T47D (cell line): Measurements from ENCODE around the gene MATN1.
A peak's percentile ranks its signal among the peaks of the same experiment; 100 is the strongest.

Source experiments
- DNase-seq, 2 experiments: peaks; one replicate each; pipeline versions ENCODE4 v3.0.0 to v3.0.0-alpha.2; 2011 to 2012; ENCODE audit warnings: low read depth in 1 of 2, low spot score in 1 of 2
- JUND ChIP-seq: IDR thresholded peaks from 2 replicates; pipeline ENCODE4 v1.6.1; 2012; ENCODE audit warnings: low read depth
- in situ Hi-C: cut with HindIII; loops from 2 replicates; pipeline ENCODE4 v1.10.0; 2016; ENCODE audit warnings: low sequenced_read_pairs, low pct_unique_long_range_greater_than_20kb

Gene MATN1

GRCh38 chr1:30738715-30739559 lies 15.6 kb upstream of the MATN1 start:
- TF ChIP-seq JUND: no peak
- in situ Hi-C loops: no loop called here
- no peak for DNase-seq

- in situ Hi-C loops: no loop called here
- TF ChIP-seq JUND: no peak
- peak in 1 of 2 experiments; percentile 68 for DNase-seq
Observed at GRCh38 chr1:30738040-30738714, 14.8 kb upstream of the MATN1 start.

- in situ Hi-C loops: no loop called here
- no peak for TF ChIP-seq JUND
- DNase-seq: no peak
Observed at GRCh38 chr1:30737357-30738039, 14.1 kb upstream of the MATN1 start.

- DNase-seq: no peak
- TF ChIP-seq JUND: no peak
- in situ Hi-C loops: no loop called here
Observed at GRCh38 chr1:30735668-30736498, 12.5 kb upstream of the MATN1 start.

GRCh38 chr1:30735124-30735523 lies 11.7 kb upstream of the MATN1 start:
- TF ChIP-seq JUND: no peak
- DNase-seq: peak in 1 of 2 experiments; percentile 28
- in situ Hi-C loops: no loop called here

GRCh38 chr1:30734580-30734979 lies 11.2 kb upstream of the MATN1 start:
- in situ Hi-C loops: no loop called here
- no peak for DNase-seq
- TF ChIP-seq JUND: no peak

GRCh38 chr1:30734106-30734505 lies 10.7 kb upstream of the MATN1 start:
- no peak for TF ChIP-seq JUND
- in situ Hi-C loops: no loop called here
- no peak for DNase-seq

- DNase-seq: no peak
- no peak for TF ChIP-seq JUND
- in situ Hi-C loops: no loop called here
Observed at GRCh38 chr1:30733493-30733892, 10.1 kb upstream of the MATN1 start.

- no peak for TF ChIP-seq JUND
- DNase-seq: peak in 1 of 2 experiments; percentile 60
- in situ Hi-C loops: no loop called here
Observed at GRCh38 chr1:30732277-30732996, 9.1 kb upstream of the MATN1 start.

GRCh38 chr1:30731806-30732276 lies 8.5 kb upstream of the MATN1 start:
- TF ChIP-seq JUND: no peak
- no peak for DNase-seq
- in situ Hi-C loops: no loop called here

GRCh38 chr1:30731109-30731805 lies 7.9 kb upstream of the MATN1 start:
- in situ Hi-C loops: no loop called here
- TF ChIP-seq JUND: no peak
- DNase-seq: no peak
